Ovary (tissue), 10 donors: Measurements from ENCODE around the gene MTRF1L. TPM values are rescaled to one million over a fixed set of nuclear protein-coding genes. Genes with fewer than 3 reads are reported as not detected.
A peak's percentile ranks its signal among the peaks of the same experiment; 100 is the strongest.

Source experiments
- DNase-seq, 5 donors: peaks; one replicate each; pipeline ENCODE4 v3.0.0-alpha.2; 2019 to 2020
- H3K27ac ChIP-seq, 2 donors: fragments of 200-600 bp; one replicate each; pipeline versions ENCODE4 v1.5.1 to v1.8.0; 2019 to 2022
- H3K27me3 ChIP-seq: fragments of 200-600 bp; one replicate; pipeline ENCODE4 v1.8.0; 2022
- H3K36me3 ChIP-seq: fragments of 200-600 bp; sonication (generic); one replicate; pipeline ENCODE4 v1.5.1; 2019
- H3K4me1 ChIP-seq: one replicate; pipeline ENCODE4 v1.8.1; 2013; ENCODE audit warnings: mild to moderate bottlenecking, moderate library complexity; ENCODE audit not compliant: insufficient read depth
- H3K4me3 ChIP-seq: fragments of 200-600 bp; sonication (generic); one replicate; pipeline ENCODE4 v1.5.1; 2017
- H3K9me3 ChIP-seq, 2 donors: fragments of 200-600 bp in 1 of 2; sonication (generic) in 1 of 2; one replicate each; pipeline versions ENCODE4 v1.5.1 to v1.8.1; 2013 to 2019; ENCODE audit warnings: mild to moderate bottlenecking in 1 of 2, moderate library complexity in 1 of 2
- EP300 ChIP-seq: sonication (generic); formaldehyde crosslinking; IDR thresholded peaks from one replicate; pipeline ENCODE4 v1.6.1; 2017; ENCODE audit warnings: antibody characterized with exemption
- POLR2A ChIP-seq: fragments of 450-650 bp; IDR thresholded peaks from one replicate; pipeline ENCODE4 v1.6.1; 2017; ENCODE audit warnings: antibody characterized with exemption, mild to moderate bottlenecking, moderate library complexity
- WGBS, 3 donors: extraction: QIAGEN DNeasy Blood & Tissue Kit in 1 of 3; methylation state at CpG; one replicate each; pipeline versions ENCODE4 v1.1.5 to v1.1.7; 2013 to 2017; 5-methylcytosine and 5-hydroxymethylcytosine counted together
- intact Hi-C, 4 donors: fragments of 100-400 bp; cut with DNase I; formaldehyde crosslinking; loops; one replicate each; pipeline versions ENCODE4 v1.11.0 to v1.15.1; 2022 to 2023
- long read RNA-seq, 3 donors: library from polyadenylated mRNA in 2 of 3; unstranded in 2 of 3; transcript quantifications; one replicate each; pipeline ENCODE4 v2.0.0 and lab custom pipeline, GENCODE V29; 2021 to 2026
- polyA plus RNA-seq, 2 donors: library from polyadenylated mRNA; stranded (reverse); fragments of 200-250 nt in 1 of 2; fragments of 350-450 nt in 1 of 2; fragmentation: Illumina TruSeq in 1 of 2; extraction: RNeasy Lipid Tissue Mini Kit (QIAGEN cat#74804) in 1 of 2; gene quantifications; one replicate each; pipeline ENCODE4 v1.2.3, GENCODE V29; 2013 to 2014
- total RNA-seq, 7 donors: library from RNA; depleted of rRNA in 2 of 7; stranded (reverse); fragments of >200 nt in 2 of 7; fragmentation: NEBNext Ultra II Directional in 3 of 7; extraction: Animal tissue kit (Norgen Biotek cat#: 25700) in 3 of 7; gene quantifications; one replicate each; pipeline versions ENCODE4 v1.1.0 to v1.2.4, GENCODE V29; 2016 to 2023
- TF ChIP-seq, protein P1 (sequence below), 3 donors: fragments of 450-650 bp in 2 of 3; fragments of 200-600 bp in 1 of 3; IDR thresholded peaks; one replicate each; pipeline versions ENCODE4 v1.5.1 to v1.8.0; 2016 to 2022; ENCODE audit warnings: antibody characterized with exemption in 3 of 3, mild to moderate bottlenecking in 1 of 3
- donor health status: DM: no; HTN: no; CAD: no; lungs with moderate emphysema.
- donor health status: DM: no; HTN: no; CAD: no.
- donor health status: Bipolar disorder and iron deficiency.
- donor health status: DM: yes; HTN: yes; CAD: no.
- donor health status: DM: no; HTN: no; CAD: no.
- donor health status: DM: yes; HTN: yes; CAD: no.

The MTRF1L gene, protein sequence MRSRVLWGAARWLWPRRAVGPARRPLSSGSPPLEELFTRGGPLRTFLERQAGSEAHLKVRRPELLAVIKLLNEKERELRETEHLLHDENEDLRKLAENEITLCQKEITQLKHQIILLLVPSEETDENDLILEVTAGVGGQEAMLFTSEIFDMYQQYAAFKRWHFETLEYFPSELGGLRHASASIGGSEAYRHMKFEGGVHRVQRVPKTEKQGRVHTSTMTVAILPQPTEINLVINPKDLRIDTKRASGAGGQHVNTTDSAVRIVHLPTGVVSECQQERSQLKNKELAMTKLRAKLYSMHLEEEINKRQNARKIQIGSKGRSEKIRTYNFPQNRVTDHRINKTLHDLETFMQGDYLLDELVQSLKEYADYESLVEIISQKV
- total RNA-seq, result 10 to 100 TPM in 5 of 7 donors, 1 to 10 TPM in 2; 8.4 to 18.1 (median 16.2) TPM
- polyA plus RNA-seq, result 10 to 100 TPM in 1 of 2 donors, 1 to 10 TPM in 1; 8.8 to 15.6 TPM
- long read RNA-seq, donor 1, transcript MTRF1L-202 (6 exons, 3,539 nt), result minor isoform, 7 of 83 reads
- long read RNA-seq, donor 1, transcript MTRF1L-208 (7 exons, 3,651 nt), result major isoform, 18 of 83 reads
- long read RNA-seq, donor 1, transcript MTRF1L-211 (6 exons, 3,514 nt), result minor isoform, 9 of 83 reads
- long read RNA-seq, donor 1, transcript MTRF1L-203 (7 exons, 3,676 nt), result minor isoform, 16 of 83 reads
- long read RNA-seq, donor 1, partial matches to known transcripts, result 10 of 83 reads
- long read RNA-seq, donor 1, other reads (novel, unspliced or antisense), result 23 of 83 reads
- long read RNA-seq, donor 2, transcript MTRF1L-203 (7 exons, 3,676 nt), result major isoform, 6 of 11 reads
- long read RNA-seq, donor 2, partial matches to known transcripts, result 0 of 11 reads
- long read RNA-seq, donor 2, other reads (novel, unspliced or antisense), result 0 of 11 reads
- long read RNA-seq, donor 3, transcript MTRF1L-203 (7 exons, 3,676 nt), result major isoform, 17 of 44 reads
- long read RNA-seq, donor 3, transcript MTRF1L-202 (6 exons, 3,539 nt), result minor isoform, 6 of 44 reads
- long read RNA-seq, donor 3, transcript MTRF1L-208 (7 exons, 3,651 nt), result minor isoform, 8 of 44 reads
- long read RNA-seq, donor 3, partial matches to known transcripts, result 2 of 44 reads
- long read RNA-seq, donor 3, other reads (novel, unspliced or antisense), result 8 of 44 reads

GRCh38 chr6:153002613-153003365 lies at the start of gene MTRF1L:
Gene MTRF1L, minus strand, starts transcription at chr6:153002709. Its CDS starts 24 bp downstream, at chr6:153002685.
- H3K4me3 ChIP-seq, result peak within 1 kb of the TSS; percentile 59
- TF ChIP-seq, protein P1, sequence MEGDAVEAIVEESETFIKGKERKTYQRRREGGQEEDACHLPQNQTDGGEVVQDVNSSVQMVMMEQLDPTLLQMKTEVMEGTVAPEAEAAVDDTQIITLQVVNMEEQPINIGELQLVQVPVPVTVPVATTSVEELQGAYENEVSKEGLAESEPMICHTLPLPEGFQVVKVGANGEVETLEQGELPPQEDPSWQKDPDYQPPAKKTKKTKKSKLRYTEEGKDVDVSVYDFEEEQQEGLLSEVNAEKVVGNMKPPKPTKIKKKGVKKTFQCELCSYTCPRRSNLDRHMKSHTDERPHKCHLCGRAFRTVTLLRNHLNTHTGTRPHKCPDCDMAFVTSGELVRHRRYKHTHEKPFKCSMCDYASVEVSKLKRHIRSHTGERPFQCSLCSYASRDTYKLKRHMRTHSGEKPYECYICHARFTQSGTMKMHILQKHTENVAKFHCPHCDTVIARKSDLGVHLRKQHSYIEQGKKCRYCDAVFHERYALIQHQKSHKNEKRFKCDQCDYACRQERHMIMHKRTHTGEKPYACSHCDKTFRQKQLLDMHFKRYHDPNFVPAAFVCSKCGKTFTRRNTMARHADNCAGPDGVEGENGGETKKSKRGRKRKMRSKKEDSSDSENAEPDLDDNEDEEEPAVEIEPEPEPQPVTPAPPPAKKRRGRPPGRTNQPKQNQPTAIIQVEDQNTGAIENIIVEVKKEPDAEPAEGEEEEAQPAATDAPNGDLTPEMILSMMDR (IDR thresholded peaks at IDR 0.05), result no peak
- TF ChIP-seq EP300, result peak; percentile 78
- peak; percentile 72 for TF ChIP-seq POLR2A
- peak within 1 kb of the TSS; percentile 68 to 76 for H3K27ac ChIP-seq
- no peaks in the 10 kb centered on the region for H3K36me3 ChIP-seq
- no peaks in the 10 kb centered on the region for H3K9me3 ChIP-seq
- 0 to 1% (median 0%) methylated on average over 48 to 52 of the region's 52 CpGs for WGBS, 3 donors
- H3K4me1 ChIP-seq, result peaks cover 7% of the 10 kb centered on the region
- H3K27me3 ChIP-seq, result no peaks in the 10 kb centered on the region
- intact Hi-C loops, result loop anchor here in 1 of 4 donors (2.0 kb wide), 1 partner anchor 20 kb away; the partner anchor contains the start of gene FBXO5
- DNase-seq, result peak; percentile 92 to 96 (median 94)

DNA sequence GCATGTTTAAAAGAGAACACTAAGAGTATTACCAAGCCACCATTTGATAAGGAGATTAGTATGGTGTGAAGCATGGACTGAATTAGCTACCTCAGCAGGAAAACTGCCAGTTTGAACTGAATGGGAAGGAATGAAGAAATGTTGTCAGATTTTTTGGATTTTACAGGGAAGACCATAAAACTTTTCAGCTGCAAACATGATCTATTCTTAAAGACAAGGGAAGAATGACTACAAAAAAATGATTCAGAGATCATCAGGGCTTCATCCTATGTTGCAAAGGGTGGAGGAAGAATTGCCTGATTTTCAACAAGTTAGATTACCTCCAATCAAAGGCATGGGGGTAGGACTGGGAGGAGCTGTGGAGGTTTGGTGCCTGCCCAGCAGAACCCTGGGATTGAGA lies 49.3 kb upstream of the MTRF1L start:
- H3K4me1 ChIP-seq, result no peaks in the 10 kb centered on the region
- DNase-seq, result no peak
- H3K27me3 ChIP-seq, result no peaks in the 10 kb centered on the region
- H3K4me3 ChIP-seq, result no peak overlapping the region
- H3K36me3 ChIP-seq, result no peaks in the 10 kb centered on the region
- no peak overlapping the region for H3K27ac ChIP-seq
- H3K9me3 ChIP-seq, result no peaks in the 10 kb centered on the region
- intact Hi-C loops, result no loop called here
- TF ChIP-seq, protein P1 (IDR thresholded peaks at IDR 0.05), result no peak
- TF ChIP-seq POLR2A, result no peak
- TF ChIP-seq EP300, result no peak

- TF ChIP-seq EP300 (no peak), POLR2A (no peak)
- TF ChIP-seq, protein P1 (IDR thresholded peaks at IDR 0.05), result no peak
- H3K36me3 ChIP-seq, result no peaks in the 10 kb centered on the region
- WGBS, 3 donors, result 96 to 98% (median 97%) methylated on average over 3 of the region's 3 CpGs
- intact Hi-C loops, result no loop called here
- H3K4me1 ChIP-seq, result no peaks in the 10 kb centered on the region
- no peak overlapping the region for H3K4me3 ChIP-seq
- no peaks in the 10 kb centered on the region for H3K9me3 ChIP-seq
- no peak for DNase-seq
- H3K27me3 ChIP-seq, result no peaks in the 10 kb centered on the region
- no peak overlapping the region for H3K27ac ChIP-seq
Observed at GRCh38 chr6:153048631-153049030, 46.1 kb upstream of the MTRF1L start.

- DNase-seq, result no peak
- 44 to 98% (median 47%) methylated on average over 2 of the region's 2 CpGs for WGBS, 3 donors
- no peak for TF ChIP-seq EP300
- Histone ChIP-seq H3K36me3 (no peaks in the 10 kb centered on the region), H3K27ac (no peak overlapping the region), H3K9me3 (no peaks in the 10 kb centered on the region), H3K4me1 (no peaks in the 10 kb centered on the region), H3K27me3 (no peaks in the 10 kb centered on the region), H3K4me3 (no peak overlapping the region)
- intact Hi-C loops, result no loop called here
Observed at GRCh38 chr6:153047386-153047785, 44.9 kb upstream of the MTRF1L start.
